ENCODE data around the gene GRM7. TPM values are rescaled to one million over a fixed set of nuclear protein-coding genes. Genes with fewer than 3 reads are reported as not detected.

Gene GRM7
- total RNA-seq, 6 experiments from 2014 or later = not detected

DNA sequence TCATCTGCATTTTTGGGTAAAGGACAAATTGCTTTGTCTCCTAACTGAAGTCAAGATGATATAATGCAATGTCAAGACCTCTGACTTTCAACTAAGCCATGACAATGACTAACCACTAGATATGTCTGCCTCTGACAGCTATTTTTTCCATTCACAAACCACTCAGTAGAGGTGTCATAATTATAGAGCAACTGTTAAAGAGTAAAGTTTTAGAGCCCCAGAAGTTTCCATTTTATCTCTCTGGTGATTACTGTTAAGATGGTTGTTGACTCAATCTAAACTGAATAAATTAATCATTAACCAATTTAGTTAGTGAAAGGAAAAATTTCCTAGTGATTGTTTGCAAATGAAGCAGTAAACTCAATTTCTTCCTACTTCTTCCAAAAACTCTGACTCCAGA, 779.9 kb downstream of the GRM7 start:
- Mint-ChIP-seq H3K4me3 (no peak overlapping the region), H3K9me3 (peaks cover 45% of the 10 kb centered on the region), H3K27me3 (ENCODE audit: insufficient read depth) (no peaks in the 10 kb centered on the region), H3K36me3 (ENCODE audit: low read depth) (no peaks in the 10 kb centered on the region), H3K4me1 (ENCODE audit: low read depth) (no peaks in the 10 kb centered on the region), H3K27ac (no peak overlapping the region)
- TF ChIP-seq, protein P1, sequence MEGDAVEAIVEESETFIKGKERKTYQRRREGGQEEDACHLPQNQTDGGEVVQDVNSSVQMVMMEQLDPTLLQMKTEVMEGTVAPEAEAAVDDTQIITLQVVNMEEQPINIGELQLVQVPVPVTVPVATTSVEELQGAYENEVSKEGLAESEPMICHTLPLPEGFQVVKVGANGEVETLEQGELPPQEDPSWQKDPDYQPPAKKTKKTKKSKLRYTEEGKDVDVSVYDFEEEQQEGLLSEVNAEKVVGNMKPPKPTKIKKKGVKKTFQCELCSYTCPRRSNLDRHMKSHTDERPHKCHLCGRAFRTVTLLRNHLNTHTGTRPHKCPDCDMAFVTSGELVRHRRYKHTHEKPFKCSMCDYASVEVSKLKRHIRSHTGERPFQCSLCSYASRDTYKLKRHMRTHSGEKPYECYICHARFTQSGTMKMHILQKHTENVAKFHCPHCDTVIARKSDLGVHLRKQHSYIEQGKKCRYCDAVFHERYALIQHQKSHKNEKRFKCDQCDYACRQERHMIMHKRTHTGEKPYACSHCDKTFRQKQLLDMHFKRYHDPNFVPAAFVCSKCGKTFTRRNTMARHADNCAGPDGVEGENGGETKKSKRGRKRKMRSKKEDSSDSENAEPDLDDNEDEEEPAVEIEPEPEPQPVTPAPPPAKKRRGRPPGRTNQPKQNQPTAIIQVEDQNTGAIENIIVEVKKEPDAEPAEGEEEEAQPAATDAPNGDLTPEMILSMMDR (IDR thresholded peaks at IDR 0.05) = no peak
- DNase-seq = no peak

GRCh38 chr3:7646851-7647250, 785.9 kb downstream of the GRM7 start:
- TF ChIP-seq, protein P1 (IDR thresholded peaks at IDR 0.05) = no peak
- Mint-ChIP-seq H3K4me1 (ENCODE audit: low read depth) (no peaks in the 10 kb centered on the region), H3K4me3 (no peak overlapping the region), H3K27ac (no peak overlapping the region), H3K9me3 (peaks cover 37% of the 10 kb centered on the region), H3K36me3 (ENCODE audit: low read depth) (peaks cover 5% of the 10 kb centered on the region; the same call in 1 of the 2 replicates), H3K27me3 (ENCODE audit: insufficient read depth) (no peaks in the 10 kb centered on the region)
- DNase-seq = no peak

- no peak for DNase-seq
- H3K27ac Mint-ChIP-seq = no peak overlapping the region
- H3K36me3 Mint-ChIP-seq (ENCODE audit: low read depth) = peaks cover 10% of the 10 kb centered on the region; the same call in 1 of the 2 replicates
- no peaks in the 10 kb centered on the region for H3K27me3 Mint-ChIP-seq (ENCODE audit: insufficient read depth)
- H3K9me3 Mint-ChIP-seq = peaks cover 51% of the 10 kb centered on the region
- no peaks in the 10 kb centered on the region for H3K4me1 Mint-ChIP-seq (ENCODE audit: low read depth)
- TF ChIP-seq, protein P1 (IDR thresholded peaks at IDR 0.05) = no peak
- H3K4me3 Mint-ChIP-seq = no peak overlapping the region
Observed at GRCh38 chr3:7650466-7650865, 789.6 kb downstream of the GRM7 start.

DNA sequence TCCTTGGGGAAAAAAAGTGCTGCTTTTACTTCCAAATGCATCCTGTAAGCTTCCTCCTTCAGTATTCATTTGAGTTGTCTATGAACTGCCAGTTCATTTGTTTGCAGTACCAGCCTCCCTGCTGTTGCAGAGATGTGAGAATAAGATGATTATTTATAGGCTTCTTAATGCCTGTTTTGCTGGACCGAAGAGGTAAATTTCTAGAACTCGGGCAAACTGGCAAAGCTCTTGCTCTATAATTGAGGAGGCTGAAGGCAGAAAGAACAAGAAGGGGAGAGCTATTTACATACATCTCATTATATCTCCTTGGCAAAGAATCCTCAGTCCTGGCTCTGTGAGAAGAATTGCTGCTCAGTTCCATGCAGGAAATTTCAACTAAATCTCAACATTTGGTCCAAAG, 790.4 kb downstream of the GRM7 start:
- Mint-ChIP-seq H3K27me3 (ENCODE audit: insufficient read depth) (no peaks in the 10 kb centered on the region), H3K36me3 (ENCODE audit: low read depth) (peaks cover 10% of the 10 kb centered on the region; the same call in 1 of the 2 replicates), H3K4me3 (no peak overlapping the region), H3K27ac (no peak overlapping the region), H3K4me1 (ENCODE audit: low read depth) (no peaks in the 10 kb centered on the region), H3K9me3 (peaks cover 53% of the 10 kb centered on the region)
- DNase-seq = no peak
- TF ChIP-seq, protein P1 (IDR thresholded peaks at IDR 0.05) = no peak

DNA sequence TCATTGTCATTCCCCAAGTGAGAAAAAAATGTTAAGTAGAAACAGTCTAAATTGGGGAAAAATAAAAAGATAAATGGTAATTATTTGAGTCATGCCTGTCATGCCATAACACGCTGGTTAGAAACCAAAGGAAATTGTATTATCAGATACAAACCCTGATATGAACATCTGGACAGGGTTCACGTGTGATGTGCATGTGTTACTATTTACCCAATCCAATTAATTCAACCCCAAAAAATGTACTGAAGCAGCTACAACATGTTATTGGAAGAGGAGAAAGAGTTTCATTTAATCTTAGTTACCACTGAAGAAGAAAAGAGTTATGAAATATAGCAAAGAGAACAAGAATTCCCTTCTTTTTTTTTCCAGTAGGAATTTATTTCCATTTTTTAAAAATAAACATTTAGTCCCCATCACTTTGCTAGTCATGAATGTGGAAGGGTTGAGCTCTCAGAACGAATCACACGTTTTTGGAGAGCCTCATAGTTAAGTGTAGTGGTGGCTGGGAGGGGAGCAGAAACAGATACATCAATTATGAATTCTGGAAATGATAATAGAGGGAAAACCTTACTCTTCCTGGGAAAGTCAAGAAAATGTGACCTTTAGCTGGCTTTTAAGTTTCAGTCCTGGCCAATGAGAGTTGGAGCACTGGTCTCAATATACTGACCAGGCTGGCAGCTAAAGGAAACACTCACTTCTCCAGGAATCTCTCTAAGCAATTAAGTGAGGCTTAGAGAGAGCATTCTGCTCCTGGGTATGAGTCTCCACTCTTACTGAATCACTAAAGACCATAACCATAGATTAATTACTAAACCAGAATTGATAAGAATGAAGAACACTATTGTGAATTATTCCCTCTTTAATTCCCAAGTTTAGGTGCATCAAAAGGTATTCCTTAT, 796.5 kb downstream of the GRM7 start:
- no peaks in the 10 kb centered on the region for H3K4me1 Mint-ChIP-seq (ENCODE audit: low read depth)
- H3K27ac Mint-ChIP-seq = no peak overlapping the region
- H3K36me3 Mint-ChIP-seq (ENCODE audit: low read depth) = peaks cover 5% of the 10 kb centered on the region; the same call in 1 of the 2 replicates
- DNase-seq = no peak
- H3K4me3 Mint-ChIP-seq = no peak overlapping the region
- TF ChIP-seq, protein P1 (IDR thresholded peaks at IDR 0.05) = no peak
- no peaks in the 10 kb centered on the region for H3K27me3 Mint-ChIP-seq (ENCODE audit: insufficient read depth)
- peaks cover 51% of the 10 kb centered on the region for H3K9me3 Mint-ChIP-seq

All from HFFc6 (cell line).